GM18526 (cell line): ENCODE data around the gene AGXT2.

Experiments
- POLR2A ChIP-seq: IDR thresholded peaks from 3 replicates; pipeline ENCODE4 v1.6.1; 2011; ENCODE audit not compliant: insufficient read length; ENCODE audit errors: extremely low read depth

Gene AGXT2

GRCh38 chr5:35063414-35063813 lies 15.7 kb upstream of the AGXT2 start:
- no peak for TF ChIP-seq POLR2A

DNA sequence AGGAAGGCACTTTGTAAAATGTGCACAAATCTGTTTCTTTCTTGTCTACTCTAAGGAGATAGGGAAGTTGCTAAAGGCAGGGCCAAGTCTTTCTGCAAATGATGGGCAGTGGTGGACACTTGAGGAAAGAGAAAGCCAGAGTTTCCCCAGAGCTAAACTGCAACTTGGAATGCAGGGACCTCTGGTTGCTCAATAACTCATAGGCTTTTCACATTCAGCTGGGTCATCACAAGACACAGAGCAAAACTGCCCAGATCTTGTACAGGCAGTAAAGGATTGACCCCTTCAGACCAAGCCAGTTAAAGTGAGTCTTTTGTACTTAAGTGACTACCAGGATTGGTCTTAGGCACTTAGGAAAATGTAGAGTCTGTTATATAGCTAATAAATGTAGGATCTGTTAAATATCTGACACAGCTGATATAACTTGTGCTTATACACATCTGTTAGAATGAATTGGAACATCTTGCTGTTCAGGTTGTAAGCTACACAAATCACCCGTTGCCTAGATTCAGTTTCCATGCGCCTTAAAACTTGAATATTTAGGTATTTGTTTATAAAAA lies 13.5 kb upstream of the AGXT2 start:
- no peak for TF ChIP-seq POLR2A

- no peak for TF ChIP-seq POLR2A
Measured at GRCh38 chr5:35060236-35060635, 12.5 kb upstream of the AGXT2 start.

- no peak for TF ChIP-seq POLR2A
Measured at GRCh38 chr5:35059251-35059650, 11.5 kb upstream of the AGXT2 start.

DNA sequence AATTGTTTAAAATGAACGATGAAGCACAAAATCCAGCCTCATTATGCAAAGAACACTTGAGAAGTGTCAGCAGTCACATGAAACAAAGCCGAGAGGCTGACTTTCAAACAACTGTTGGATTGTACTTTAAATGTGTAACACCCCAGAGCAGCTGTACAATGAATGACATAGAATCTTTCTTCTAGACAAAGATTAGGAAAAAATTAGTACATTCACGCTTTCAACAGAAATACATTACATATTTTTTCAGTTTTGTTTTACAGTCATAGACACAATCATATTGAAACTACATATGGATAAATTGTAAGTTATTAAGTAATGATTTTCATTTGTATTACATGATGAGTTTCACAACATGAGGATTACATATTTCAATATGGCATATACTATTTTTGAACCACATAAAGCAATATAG lies 10.6 kb upstream of the AGXT2 start:
- no peak for TF ChIP-seq POLR2A

DNA sequence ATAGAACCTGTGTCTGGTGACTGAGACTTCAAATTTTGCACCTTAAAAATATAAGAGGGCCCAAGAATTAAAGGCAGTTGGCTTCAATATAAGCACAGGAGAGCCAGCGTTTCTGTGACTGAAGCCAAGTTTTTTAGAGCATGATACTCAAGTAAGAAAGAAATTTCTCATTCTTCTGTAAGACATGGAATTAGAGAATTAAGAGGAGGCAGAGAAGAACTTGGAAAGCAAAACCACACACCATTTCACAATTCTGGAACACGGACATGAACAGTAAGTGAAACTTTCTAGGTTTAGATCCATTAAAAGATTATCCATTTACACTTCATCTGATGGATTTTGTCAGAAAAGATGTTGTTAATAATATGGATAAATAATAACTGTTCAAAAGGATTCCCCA lies 8.9 kb upstream of the AGXT2 start:
- TF ChIP-seq POLR2A: no peak

- TF ChIP-seq POLR2A: no peak
Measured at GRCh38 chr5:35052838-35053237, 5.1 kb upstream of the AGXT2 start.

DNA sequence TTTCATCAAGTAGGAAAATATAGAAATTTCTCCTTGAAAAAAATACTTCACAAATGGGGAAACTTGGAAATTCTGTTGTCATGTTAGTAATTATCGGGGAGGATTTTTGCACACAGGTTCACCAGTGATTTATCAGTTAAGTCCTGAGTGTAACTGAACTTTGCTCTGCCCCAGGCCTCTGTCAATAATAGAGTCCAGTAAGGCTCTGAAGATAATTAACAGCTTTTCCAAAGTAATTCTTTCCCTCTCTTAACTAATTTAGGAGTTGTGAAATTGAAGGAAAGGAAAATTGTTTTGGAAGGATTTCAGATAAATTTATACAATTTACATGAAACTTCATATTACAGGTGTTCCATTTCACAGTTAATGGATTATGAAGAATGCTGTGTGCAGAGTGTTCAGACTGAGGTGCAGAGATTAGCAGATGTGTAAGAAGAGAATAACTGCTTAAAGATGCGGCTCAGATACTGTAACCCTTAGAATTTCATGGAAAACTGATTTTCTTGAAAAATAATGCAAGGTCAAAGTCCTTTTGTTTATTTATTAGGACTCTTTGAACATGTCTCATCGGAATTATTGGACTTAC lies 2.9 kb upstream of the AGXT2 start:
- TF ChIP-seq POLR2A: no peak

- TF ChIP-seq POLR2A: no peak
Measured at GRCh38 chr5:35048910-35049309, 1.2 kb upstream of the AGXT2 start.

- no peak for TF ChIP-seq POLR2A
Measured at GRCh38 chr5:35046774-35047173, 975 bp downstream of the AGXT2 start.

- TF ChIP-seq POLR2A: no peak
Measured at GRCh38 chr5:35045280-35045679, 2.5 kb downstream of the AGXT2 start.

- TF ChIP-seq POLR2A: no peak
Measured at GRCh38 chr5:35044649-35045048, 3.1 kb downstream of the AGXT2 start.

DNA sequence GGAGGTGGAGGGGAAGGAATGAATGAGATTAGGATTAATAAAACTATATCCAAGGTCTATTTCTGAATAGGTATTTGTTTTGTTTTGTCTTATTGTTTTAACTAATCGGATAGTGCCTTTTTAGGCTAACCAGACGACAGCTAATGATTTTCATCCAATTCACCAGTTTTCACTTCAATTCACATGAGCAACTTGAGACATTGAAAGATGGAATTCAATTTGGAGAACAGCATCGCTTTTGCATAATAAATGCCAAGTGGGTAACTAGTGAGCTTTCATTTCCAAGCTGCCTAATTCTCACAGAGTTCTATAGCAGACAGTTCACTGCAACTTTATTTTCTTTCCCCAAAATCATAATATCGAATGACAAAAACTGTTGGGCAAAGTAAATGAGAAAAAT lies 5.0 kb downstream of the AGXT2 start:
- TF ChIP-seq POLR2A: no peak

DNA sequence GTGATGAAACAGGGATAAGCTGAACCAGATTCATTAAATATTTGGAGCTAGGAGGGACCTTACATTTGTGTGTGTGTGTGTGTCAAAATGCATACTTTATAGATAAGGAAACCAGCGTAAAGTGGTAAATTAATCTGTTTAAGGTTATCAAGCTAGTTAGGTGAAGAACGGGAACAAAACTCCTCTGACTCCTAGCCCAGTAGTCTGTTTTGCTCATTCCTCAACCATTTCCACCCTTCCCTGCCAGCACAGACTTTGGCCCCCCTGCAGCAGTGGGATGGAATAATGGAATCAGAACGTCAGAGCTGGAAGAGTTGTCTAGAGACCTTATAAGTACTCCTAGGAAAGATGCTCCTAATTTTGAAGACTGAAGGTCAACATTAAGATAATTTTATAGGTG lies 6.5 kb downstream of the AGXT2 start:
- no peak for TF ChIP-seq POLR2A

- no peak for TF ChIP-seq POLR2A
Measured at GRCh38 chr5:35038891-35039290, 8.9 kb downstream of the AGXT2 start.

- TF ChIP-seq POLR2A: no peak
Measured at GRCh38 chr5:35036536-35036935, 11.2 kb downstream of the AGXT2 start.

DNA sequence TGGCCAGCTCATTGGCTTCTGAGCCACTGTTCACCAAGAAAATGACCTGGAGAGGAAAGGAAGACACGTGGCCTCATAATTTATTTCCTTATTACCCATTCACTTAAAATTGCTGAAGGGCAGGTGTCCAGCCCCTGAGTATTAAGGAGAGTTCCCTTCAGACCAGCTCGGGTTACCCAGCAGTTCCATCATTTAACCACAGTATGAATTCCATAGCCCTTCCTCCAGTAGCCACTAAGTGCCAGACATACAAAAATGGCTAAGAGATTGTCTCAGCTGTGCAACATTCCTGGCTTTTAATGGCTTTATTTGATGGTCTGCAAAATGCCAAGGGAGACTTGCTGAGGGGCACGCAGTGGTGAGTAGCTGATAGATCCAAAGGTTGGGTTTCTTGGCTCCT lies 12.5 kb downstream of the AGXT2 start:
- TF ChIP-seq POLR2A: no peak
